Endothelial cell of umbilical vein (primary cell): ENCODE results near the gene CDCP1.

Source experiments
- CTCF ChIP-seq, 2 donors: IDR thresholded peaks; 1 replicate in 1 of 2; 2 replicates in 1 of 2; pipeline ENCODE4 v1.5.1; 2011; ENCODE audit warnings: low read length in 2 of 2, mild to moderate bottlenecking in 2 of 2, moderate library complexity in 2 of 2, control low read depth in 1 of 2, inconsistent platforms in 1 of 2, low read depth in 1 of 2; ENCODE audit not compliant: insufficient read depth in 1 of 2; ENCODE audit errors: extremely low read depth in 1 of 2
- EZH2 ChIP-seq: IDR thresholded peaks from 2 replicates; pipeline ENCODE4 v1.6.1; 2012; ENCODE audit warnings: borderline replicate concordance, low read depth, mild to moderate bottlenecking, moderate library complexity, low read length, inconsistent platforms; ENCODE audit not compliant: severe bottlenecking
- FOS ChIP-seq: IDR thresholded peaks from 2 replicates; pipeline ENCODE4 v1.6.1; 2011; ENCODE audit warnings: mild to moderate bottlenecking, low read length, moderate library complexity, borderline replicate concordance; ENCODE audit not compliant: insufficient read depth
- GATA2 ChIP-seq: IDR thresholded peaks from 2 replicates; pipeline ENCODE4 v1.7.0; 2011; ENCODE audit warnings: low read depth, mild to moderate bottlenecking, moderate library complexity, mixed read lengths, low read length; ENCODE audit not compliant: insufficient read length, insufficient read depth
- POLR2A ChIP-seq: IDR thresholded peaks from 2 replicates; pipeline ENCODE4 v1.6.1; 2012; ENCODE audit warnings: low read depth, mild to moderate bottlenecking, control low read depth, low read length

GRCh38 chr3:45110509-45110833 lies 35.7 kb downstream of the CDCP1 start:
- TF ChIP-seq GATA2 (no peak), POLR2A (no peak), CTCF (IDR thresholded peaks at IDR 0.05; ENCODE audit: extremely low read depth in 1 of 2, insufficient read depth in 1 of 2, low read depth in 1 of 2, low read length in 2 of 2) (no peak), EZH2 (no peak), FOS (no peak)
